ENCODE results near the gene MYO7B.
A peak's percentile ranks its signal among the peaks of the same experiment; 100 is the strongest.

MYO7B gene

GRCh38 chr2:127664065-127664894 lies 128.8 kb downstream of the MYO7B start:
- no peak for DNase-seq (ENCODE audit: low read depth)

GRCh38 chr2:127664895-127665225 lies 129.4 kb downstream of the MYO7B start:
- DNase-seq (ENCODE audit: low read depth), result no peak

- no peak for DNase-seq (ENCODE audit: low read depth)
Measured at GRCh38 chr2:127665267-127665893, 129.9 kb downstream of the MYO7B start.

GRCh38 chr2:127669056-127669455 lies 133.6 kb downstream of the MYO7B start:
- no peak for DNase-seq (ENCODE audit: low read depth)

GRCh38 chr2:127670055-127670956 lies 134.8 kb downstream of the MYO7B start:
- no peak for DNase-seq (ENCODE audit: low read depth)

- no peak for DNase-seq (ENCODE audit: low read depth)
Measured at GRCh38 chr2:127670957-127671290, 135.4 kb downstream of the MYO7B start.

- no peak for DNase-seq (ENCODE audit: low read depth)
Measured at GRCh38 chr2:127671557-127672302, 136.2 kb downstream of the MYO7B start.

- DNase-seq (ENCODE audit: low read depth), result no peak
Measured at GRCh38 chr2:127672341-127673224, 137.1 kb downstream of the MYO7B start.

GRCh38 chr2:127673291-127674069 lies 138.0 kb downstream of the MYO7B start:
- DNase-seq (ENCODE audit: low read depth), result no peak

GRCh38 chr2:127674241-127675209 lies 139.0 kb downstream of the MYO7B start:
- no peak for DNase-seq (ENCODE audit: low read depth)

- DNase-seq (ENCODE audit: low read depth), result peak; percentile 34
Measured at GRCh38 chr2:127675331-127676261, 140.1 kb downstream of the MYO7B start, which contains the start of gene LIMS2. Gene LIMS2, minus strand, starts transcription at chr2:127675530. Its CDS starts 506 bp downstream, at chr2:127675024.

- no peak for DNase-seq (ENCODE audit: low read depth)
Measured at GRCh38 chr2:127676906-127677305, 141.4 kb downstream of the MYO7B start.

GRCh38 chr2:127678531-127678930 lies 143.0 kb downstream of the MYO7B start:
- DNase-seq (ENCODE audit: low read depth), result no peak

- DNase-seq (ENCODE audit: low read depth), result no peak
Measured at GRCh38 chr2:127678991-127679390, 143.5 kb downstream of the MYO7B start.

- no peak for DNase-seq (ENCODE audit: low read depth)
Measured at GRCh38 chr2:127679680-127680361, 144.3 kb downstream of the MYO7B start.

GRCh38 chr2:127680706-127681287 lies 145.3 kb downstream of the MYO7B start:
- DNase-seq (ENCODE audit: low read depth), result no peak

GRCh38 chr2:127681288-127681804 lies 145.9 kb downstream of the MYO7B start:
- no peak for DNase-seq (ENCODE audit: low read depth)
